OCI-LY1 (cell line): ENCODE results near the gene TRIO.

Experiments
- EZH2 ChIP-seq: fragments of 200-600 bp; sonication (generic), shearing (Covaris generic); IDR thresholded peaks from 2 replicates; pipeline ENCODE4 v1.8.0; 2017; ENCODE audit warnings: borderline replicate concordance, mixed run types, mild to moderate bottlenecking, antibody characterized with exemption, low read length, moderate library complexity, mixed read lengths
- TF ChIP-seq, protein P1 (sequence below): fragments of 200-600 bp; sonication (generic), shearing (Covaris generic); IDR thresholded peaks from 2 replicates; pipeline ENCODE4 v1.5.1; 2017; ENCODE audit warnings: mild to moderate bottlenecking, antibody characterized with exemption, low read length, moderate library complexity, mixed read lengths

DNA sequence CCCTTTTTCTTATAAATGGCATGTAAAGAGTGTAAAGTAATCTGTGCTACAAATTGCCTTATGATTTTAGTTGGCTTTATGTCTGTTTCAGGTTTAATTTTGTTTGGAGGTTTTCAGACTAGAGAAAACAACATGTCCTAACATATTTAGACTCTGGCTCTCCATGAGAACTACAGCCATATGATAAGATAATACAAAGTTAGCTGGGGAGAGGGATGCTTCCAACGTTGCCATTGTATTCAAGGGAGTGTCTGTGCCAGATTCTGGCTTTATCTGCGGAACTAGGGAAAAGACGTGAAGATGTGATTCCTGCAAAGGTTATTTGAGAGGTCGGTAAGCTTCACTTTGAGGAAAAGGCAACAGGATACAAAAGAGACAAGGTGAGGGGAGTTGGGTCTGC is 298.5 kb downstream of the TRIO start:
- TF ChIP-seq, protein P1, sequence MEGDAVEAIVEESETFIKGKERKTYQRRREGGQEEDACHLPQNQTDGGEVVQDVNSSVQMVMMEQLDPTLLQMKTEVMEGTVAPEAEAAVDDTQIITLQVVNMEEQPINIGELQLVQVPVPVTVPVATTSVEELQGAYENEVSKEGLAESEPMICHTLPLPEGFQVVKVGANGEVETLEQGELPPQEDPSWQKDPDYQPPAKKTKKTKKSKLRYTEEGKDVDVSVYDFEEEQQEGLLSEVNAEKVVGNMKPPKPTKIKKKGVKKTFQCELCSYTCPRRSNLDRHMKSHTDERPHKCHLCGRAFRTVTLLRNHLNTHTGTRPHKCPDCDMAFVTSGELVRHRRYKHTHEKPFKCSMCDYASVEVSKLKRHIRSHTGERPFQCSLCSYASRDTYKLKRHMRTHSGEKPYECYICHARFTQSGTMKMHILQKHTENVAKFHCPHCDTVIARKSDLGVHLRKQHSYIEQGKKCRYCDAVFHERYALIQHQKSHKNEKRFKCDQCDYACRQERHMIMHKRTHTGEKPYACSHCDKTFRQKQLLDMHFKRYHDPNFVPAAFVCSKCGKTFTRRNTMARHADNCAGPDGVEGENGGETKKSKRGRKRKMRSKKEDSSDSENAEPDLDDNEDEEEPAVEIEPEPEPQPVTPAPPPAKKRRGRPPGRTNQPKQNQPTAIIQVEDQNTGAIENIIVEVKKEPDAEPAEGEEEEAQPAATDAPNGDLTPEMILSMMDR, result no peak
- TF ChIP-seq EZH2, result no peak
